Brain microvascular endothelial cell (primary cell): ENCODE data around the gene EPB41L3.

ENCODE experiments used
- DNase-seq: peaks from one replicate; pipeline ENCODE4 v3.0.0-alpha.2; 2020
- H3K27ac ChIP-seq: fragments of 250-450 bp; sonication (Bioruptor Pico); 2 replicates; pipeline ENCODE4 v1.5.1; 2020; ENCODE audit warnings: mild to moderate bottlenecking, moderate library complexity
- H3K27me3 ChIP-seq: fragments of 250-450 bp; sonication (Bioruptor Pico); replicated peaks from 2 replicates; pipeline ENCODE4 v1.5.1; 2020; ENCODE audit warnings: mild to moderate bottlenecking
- H3K36me3 ChIP-seq: fragments of 250-450 bp; sonication (Bioruptor Pico); replicated peaks from 2 replicates; pipeline ENCODE4 v1.5.1; 2020; ENCODE audit warnings: mild to moderate bottlenecking
- H3K4me3 ChIP-seq: 2 replicates; pipeline ENCODE4 v1.5.1; 2011; ENCODE audit warnings: low read depth, mild to moderate bottlenecking, control low read depth, low read length, moderate library complexity
- in situ Hi-C: cut with HindIII; loops from 2 replicates; pipeline ENCODE4 v1.10.0; 2017; ENCODE audit warnings: low sequenced_read_pairs, low pct_ligation_motif_present
- TF ChIP-seq, protein P1 (sequence below): IDR thresholded peaks from 2 replicates; pipeline ENCODE4 v1.5.1; 2011; ENCODE audit warnings: low read depth, mild to moderate bottlenecking, moderate library complexity, low read length, control low read depth, inconsistent platforms; ENCODE audit errors: missing control alignments

The EPB41L3 gene

DNA sequence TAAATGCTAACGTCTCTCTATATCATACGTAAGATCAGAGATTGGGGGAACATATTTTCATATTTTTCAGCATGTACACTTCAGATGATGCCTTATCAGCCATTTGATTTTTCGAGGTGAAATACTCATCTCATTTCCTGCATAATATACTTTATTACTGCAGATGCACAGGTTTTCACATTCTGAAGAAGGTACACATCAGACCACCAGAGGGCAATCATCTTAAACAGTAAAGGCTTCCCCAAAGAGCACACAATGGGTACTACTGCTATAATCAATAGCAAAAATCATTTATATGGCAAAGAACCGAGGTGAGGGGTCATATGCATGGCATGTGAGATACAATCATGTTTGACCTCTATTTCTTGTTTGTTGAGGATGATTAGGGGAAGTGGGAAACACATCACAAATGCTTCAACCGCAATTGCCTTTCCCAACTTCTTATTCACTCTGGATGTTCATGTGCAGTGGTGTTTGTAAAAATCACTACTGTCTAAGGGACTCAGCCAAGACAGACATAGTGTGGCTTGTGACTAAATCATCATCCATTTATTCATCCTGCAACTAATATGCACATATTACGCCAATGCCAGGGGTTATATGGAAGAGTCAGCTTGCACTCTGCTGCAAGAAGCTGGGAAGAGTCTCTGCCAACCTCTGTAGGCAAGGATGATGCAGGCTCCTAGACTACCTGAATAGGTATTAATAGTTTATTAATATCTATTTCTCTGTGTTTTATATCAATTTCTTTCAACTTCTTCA lies 118.7 kb downstream of the EPB41L3 start:
- Histone ChIP-seq H3K27ac (no peak overlapping the region), H3K4me3 (no peak overlapping the region), H3K36me3 (no peaks in the 10 kb centered on the region), H3K27me3 (no peaks in the 10 kb centered on the region)
- DNase-seq: peak; percentile 39
- in situ Hi-C loops: no loop called here
- TF ChIP-seq, protein P1, sequence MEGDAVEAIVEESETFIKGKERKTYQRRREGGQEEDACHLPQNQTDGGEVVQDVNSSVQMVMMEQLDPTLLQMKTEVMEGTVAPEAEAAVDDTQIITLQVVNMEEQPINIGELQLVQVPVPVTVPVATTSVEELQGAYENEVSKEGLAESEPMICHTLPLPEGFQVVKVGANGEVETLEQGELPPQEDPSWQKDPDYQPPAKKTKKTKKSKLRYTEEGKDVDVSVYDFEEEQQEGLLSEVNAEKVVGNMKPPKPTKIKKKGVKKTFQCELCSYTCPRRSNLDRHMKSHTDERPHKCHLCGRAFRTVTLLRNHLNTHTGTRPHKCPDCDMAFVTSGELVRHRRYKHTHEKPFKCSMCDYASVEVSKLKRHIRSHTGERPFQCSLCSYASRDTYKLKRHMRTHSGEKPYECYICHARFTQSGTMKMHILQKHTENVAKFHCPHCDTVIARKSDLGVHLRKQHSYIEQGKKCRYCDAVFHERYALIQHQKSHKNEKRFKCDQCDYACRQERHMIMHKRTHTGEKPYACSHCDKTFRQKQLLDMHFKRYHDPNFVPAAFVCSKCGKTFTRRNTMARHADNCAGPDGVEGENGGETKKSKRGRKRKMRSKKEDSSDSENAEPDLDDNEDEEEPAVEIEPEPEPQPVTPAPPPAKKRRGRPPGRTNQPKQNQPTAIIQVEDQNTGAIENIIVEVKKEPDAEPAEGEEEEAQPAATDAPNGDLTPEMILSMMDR: peak; percentile 58

DNA sequence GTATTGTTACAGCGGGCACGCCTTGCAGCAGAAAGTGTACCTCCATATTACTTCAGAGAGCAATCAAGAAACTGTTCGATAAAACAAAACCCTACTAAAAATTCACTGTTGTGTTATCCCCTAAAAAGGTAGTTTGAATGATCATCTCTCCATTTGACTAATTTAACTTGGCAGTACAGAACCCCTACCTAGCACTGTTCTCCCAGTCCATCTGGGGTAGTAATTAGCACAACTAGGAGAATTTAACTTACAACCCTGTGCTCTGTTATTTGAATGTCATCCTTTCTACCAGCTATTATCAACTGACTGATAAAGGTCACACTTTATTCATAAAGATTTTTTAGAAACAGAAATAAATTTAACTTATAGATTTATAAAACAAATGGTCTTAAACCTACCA lies 121.2 kb downstream of the EPB41L3 start:
- in situ Hi-C loops: no loop called here
- H3K27me3 ChIP-seq: no peaks in the 10 kb centered on the region
- H3K36me3 ChIP-seq: no peaks in the 10 kb centered on the region
- H3K4me3 ChIP-seq: no peak overlapping the region
- DNase-seq: no peak
- TF ChIP-seq, protein P1: no peak
- no peak overlapping the region for H3K27ac ChIP-seq

GRCh38 chr18:5421981-5422380 lies 121.8 kb downstream of the EPB41L3 start:
- H3K27me3 ChIP-seq: no peaks in the 10 kb centered on the region
- in situ Hi-C loops: no loop called here
- H3K36me3 ChIP-seq: no peaks in the 10 kb centered on the region
- no peak overlapping the region for H3K4me3 ChIP-seq
- no peak overlapping the region for H3K27ac ChIP-seq
- TF ChIP-seq, protein P1: no peak
- DNase-seq: no peak

- TF ChIP-seq, protein P1: no peak
- Histone ChIP-seq H3K4me3 (no peak overlapping the region), H3K36me3 (no peaks in the 10 kb centered on the region), H3K27ac (no peak overlapping the region), H3K27me3 (no peaks in the 10 kb centered on the region)
- DNase-seq: no peak
- in situ Hi-C loops: no loop called here
Measured at GRCh38 chr18:5420906-5421305, 122.9 kb downstream of the EPB41L3 start.

- TF ChIP-seq, protein P1: no peak
- Histone ChIP-seq H3K27ac (no peak overlapping the region), H3K36me3 (no peaks in the 10 kb centered on the region), H3K27me3 (no peaks in the 10 kb centered on the region), H3K4me3 (no peak overlapping the region)
- DNase-seq: no peak
- in situ Hi-C loops: no loop called here
Measured at GRCh38 chr18:5419601-5420000, 124.2 kb downstream of the EPB41L3 start.

- TF ChIP-seq, protein P1: no peak
- H3K36me3 ChIP-seq: no peaks in the 10 kb centered on the region
- in situ Hi-C loops: no loop called here
Measured at GRCh38 chr18:5419030-5419429, 124.8 kb downstream of the EPB41L3 start.

More at GRCh38 chr18:5419030-5419429, 124.8 kb downstream of the EPB41L3 start:
- Histone ChIP-seq H3K27me3 (no peaks in the 10 kb centered on the region), H3K27ac (no peak overlapping the region), H3K4me3 (no peak overlapping the region)
- no peak for DNase-seq
